Stimulated activated CD8-positive, alpha-beta memory T cell treated with anti-CD3 and anti-CD28 coated beads, Interleukin-4, amount 100 ng/mL, for 24 hours (primary cell): ENCODE results near the gene ZNF746.
"Not testable (repeated sequence)": the region's sequence is repeated elsewhere in the genome, so short reads cannot be mapped to it uniquely, and the experiment has no call there.

Experiments used
- DNase-seq: peaks from one replicate; pipeline ENCODE4 v3.0.0-alpha.2; 2020; ENCODE audit warnings: low read depth

Gene ZNF746

GRCh38 chr7:149497467-149498261 lies at the start of gene ZNF746:
Gene ZNF746, minus strand, starts transcription at chr7:149497809. Its CDS starts 273 bp downstream, at chr7:149497536.
- peak; percentile 73 for DNase-seq

DNA sequence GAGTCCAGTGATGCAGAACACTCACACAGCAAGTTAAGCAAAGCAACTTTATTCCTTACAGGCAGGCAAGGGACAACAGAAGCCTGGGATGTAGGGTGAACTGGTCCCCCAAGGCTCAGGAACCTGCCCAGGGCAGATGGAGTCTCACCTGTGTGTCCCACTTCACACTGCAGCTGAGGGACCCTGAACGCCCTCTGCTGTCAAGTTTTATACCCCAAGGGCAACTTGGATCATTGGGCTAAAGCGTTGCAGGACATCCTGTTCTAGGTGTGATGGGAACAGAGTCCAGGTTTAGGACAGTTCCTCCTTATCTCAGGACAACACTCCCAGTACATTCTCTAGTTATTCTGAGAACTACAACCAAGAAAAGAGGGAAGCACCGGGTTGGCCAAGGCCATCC lies 49.5 kb upstream of the ZNF746 start:
- no peak for DNase-seq

GRCh38 chr7:149546331-149546730 lies 48.7 kb upstream of the ZNF746 start:
- DNase-seq: no peak

- DNase-seq: no peak
Measured at GRCh38 chr7:149544028-149544427, 46.4 kb upstream of the ZNF746 start.

DNA sequence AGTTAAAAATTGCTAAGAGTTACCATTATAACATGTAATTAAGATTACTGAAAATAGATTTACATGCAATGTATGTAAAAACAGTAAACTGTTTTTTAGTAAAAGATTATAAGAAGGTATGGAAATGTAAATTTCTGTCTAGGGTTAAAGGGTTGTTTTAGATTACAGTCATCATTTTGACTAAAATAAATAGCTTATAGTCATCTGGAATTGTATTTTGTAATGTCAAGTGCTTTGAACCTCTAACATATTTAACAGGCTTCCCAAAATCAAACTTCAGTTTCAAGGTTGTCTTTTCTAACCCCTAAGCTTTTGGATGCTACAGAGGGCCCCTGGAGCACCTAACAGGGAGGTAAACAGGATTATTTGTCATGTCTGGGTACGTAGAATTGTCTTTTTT lies 35.0 kb upstream of the ZNF746 start:
- no peak for DNase-seq

DNA sequence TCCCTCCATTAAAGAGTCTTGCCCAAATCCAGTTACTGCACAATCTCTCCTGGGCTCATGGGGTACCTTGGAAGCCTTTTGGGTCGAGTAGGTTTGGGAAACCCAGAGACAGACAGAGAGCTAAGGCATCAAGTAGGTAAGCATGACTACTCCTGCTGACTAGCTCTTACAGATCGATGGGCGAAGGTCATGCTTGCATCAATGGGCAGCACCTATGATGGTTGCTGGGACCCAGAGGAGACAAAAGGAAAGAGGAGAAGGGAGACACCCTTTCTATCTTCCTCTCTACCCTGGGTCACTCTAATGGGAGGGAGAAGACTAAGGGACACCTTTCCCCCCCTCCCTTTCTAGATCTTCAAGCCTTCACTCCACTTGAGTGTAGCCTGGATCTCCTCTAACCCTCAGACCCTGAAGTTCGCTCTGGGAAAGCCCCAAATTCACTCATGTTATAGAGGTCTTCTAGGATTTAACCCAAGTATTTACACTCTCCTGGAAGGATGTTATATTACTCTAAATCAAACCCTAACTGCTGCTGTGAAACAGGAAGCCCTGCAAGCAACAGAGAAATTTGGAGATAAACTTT lies 31.6 kb upstream of the ZNF746 start:
- DNase-seq: no peak

- DNase-seq: no peak
Measured at GRCh38 chr7:149527414-149527813, 29.8 kb upstream of the ZNF746 start.

- no peak for DNase-seq
Measured at GRCh38 chr7:149525280-149525679, 27.7 kb upstream of the ZNF746 start.

GRCh38 chr7:149524394-149524793 lies 26.8 kb upstream of the ZNF746 start:
- DNase-seq: no peak

GRCh38 chr7:149510248-149510647 lies 12.6 kb upstream of the ZNF746 start:
- no peak for DNase-seq

DNA sequence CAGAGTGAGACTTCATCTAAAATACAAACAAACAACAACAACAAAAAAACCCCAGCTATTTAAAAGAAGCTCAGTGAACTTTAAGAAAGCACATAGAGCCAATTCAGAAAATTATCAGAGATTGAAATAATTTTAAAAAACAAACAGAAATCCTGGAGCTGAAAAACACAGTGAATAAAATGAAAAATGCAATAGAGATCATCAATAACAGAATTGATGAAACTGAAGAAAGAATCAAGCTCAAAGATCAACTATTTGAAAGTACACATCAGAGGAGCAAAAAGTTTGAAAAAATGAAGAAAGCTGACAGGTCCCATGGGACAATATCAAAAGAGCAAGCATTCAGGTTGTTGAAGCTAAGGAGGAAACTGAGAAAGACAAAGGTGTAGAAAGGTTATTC lies 12.2 kb upstream of the ZNF746 start:
- no peak for DNase-seq

GRCh38 chr7:149505551-149505950 lies 7.9 kb upstream of the ZNF746 start:
- no peak for DNase-seq

- no peak for DNase-seq
Measured at GRCh38 chr7:149501651-149502050, 4.0 kb upstream of the ZNF746 start.

GRCh38 chr7:149500910-149501309 lies 3.3 kb upstream of the ZNF746 start:
- DNase-seq: no peak

GRCh38 chr7:149500201-149500600 lies 2.6 kb upstream of the ZNF746 start:
- DNase-seq: no peak

DNA sequence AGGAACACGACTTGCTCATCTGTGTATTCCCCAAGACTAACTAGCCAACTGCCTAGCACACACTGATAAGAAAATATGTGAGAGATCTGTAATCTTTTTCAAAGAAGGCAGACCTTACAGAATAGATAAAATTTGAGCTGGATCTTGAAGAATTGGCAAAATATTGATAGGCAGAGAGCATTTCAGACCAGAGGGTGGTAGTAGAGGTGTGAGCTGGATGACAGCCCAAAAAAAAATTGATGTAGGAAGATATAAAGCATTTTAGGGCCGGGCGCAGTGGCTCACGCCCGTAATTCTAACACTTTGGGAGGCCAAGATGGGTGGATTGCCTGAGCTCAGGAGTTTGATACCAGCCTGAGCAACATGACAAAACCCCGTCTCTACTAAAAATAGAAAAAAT lies 1.2 kb upstream of the ZNF746 start:
- DNase-seq: no peak

- DNase-seq: peak; percentile 43
Measured at GRCh38 chr7:149496642-149497391, 792 bp downstream of the ZNF746 start.

DNA sequence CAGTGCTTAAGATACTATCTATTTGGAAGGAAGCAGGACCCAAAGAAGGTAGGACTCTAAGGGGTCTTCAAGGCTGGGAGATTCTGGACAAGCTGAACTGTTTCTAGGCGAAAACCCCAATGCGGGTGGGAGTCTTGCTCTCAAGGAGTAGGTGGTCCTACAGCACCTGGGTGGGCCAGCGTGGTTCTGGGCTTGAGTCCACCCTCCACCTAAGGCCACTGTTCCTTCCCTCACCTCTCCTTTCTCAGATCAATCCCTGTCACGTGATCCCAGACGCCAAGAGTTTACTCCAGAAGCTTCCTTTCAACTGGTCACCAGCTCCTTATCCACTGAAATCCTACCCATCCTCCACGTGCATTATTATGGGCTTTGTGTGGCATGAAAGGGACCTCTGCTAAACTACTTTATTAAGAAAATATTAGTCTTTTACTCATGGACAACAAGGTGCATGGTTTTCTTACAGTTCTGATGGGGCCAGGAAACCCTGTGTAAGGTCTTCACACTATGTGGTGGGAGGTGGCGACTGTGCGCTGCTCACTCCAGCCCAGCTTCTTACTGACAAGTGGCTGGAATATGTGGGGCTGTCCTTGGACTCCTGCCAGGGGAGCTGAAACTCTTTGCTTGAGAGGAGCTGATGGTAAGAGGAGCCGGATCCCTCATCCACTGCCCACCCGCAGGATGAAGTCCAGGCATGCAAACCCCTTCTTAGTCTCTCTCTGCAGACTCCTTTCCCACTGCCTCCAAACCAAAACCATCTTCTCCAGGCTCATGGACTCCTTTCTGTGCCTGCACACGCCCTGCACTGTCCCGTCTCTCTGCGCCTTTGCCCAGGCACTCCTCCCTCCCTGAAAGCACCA lies 1.6 kb downstream of the ZNF746 start:
- DNase-seq: no peak

GRCh38 chr7:149494738-149495368 lies 2.8 kb downstream of the ZNF746 start:
- DNase-seq: no peak

GRCh38 chr7:149493975-149494374 lies 3.6 kb downstream of the ZNF746 start:
- not testable (repeated sequence) for DNase-seq

DNA sequence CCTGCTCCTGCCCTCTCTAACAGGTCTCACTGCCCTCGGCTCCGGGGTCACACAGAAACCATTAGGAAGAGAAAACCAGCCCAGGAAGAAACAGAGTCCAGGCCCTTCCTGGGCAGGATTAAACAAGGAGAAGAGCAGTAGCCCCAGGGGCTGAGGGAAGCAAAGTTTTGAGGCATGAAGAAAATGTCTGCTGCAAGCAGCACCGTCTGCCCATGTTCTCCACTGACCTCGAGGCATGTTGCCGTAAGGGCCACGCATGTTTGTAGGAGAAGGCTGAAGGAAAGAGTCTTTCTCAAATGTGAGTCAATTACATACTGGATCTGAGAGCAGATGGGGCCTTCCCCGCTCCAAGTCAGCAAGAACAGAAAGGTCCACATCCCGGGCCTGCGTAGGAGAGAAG lies 4.2 kb downstream of the ZNF746 start:
- DNase-seq: no peak
